Activated T-helper 1 cell treated with anti-CD3 and anti-CD28 coated beads, Interleukin-12 subunit alpha, Interleukin-12 subunit beta, Interleukin-2, Interleukin-4 antibody, amounts not matched to agents 30 ng/mL and 10 ng/mL and 1 ng/mL, durations not matched to agents 14 hours and 24 hours and 36 hours (primary cell): ENCODE results near the gene SLC19A1. TPM values are rescaled to one million over a fixed set of nuclear protein-coding genes. Genes with fewer than 3 reads are reported as not detected.

ENCODE experiments used
- DNase-seq: peaks from one replicate; pipeline ENCODE4 v3.0.0; 2021; ENCODE audit warnings: low spot score
- H3K27ac Mint-ChIP-seq: one replicate; pipeline ENCODE4 v1.8.0; 2021; ENCODE audit warnings: mild to moderate bottlenecking, mixed read lengths
- H3K27me3 Mint-ChIP-seq: one replicate; pipeline ENCODE4 v1.8.0; 2022; ENCODE audit warnings: mild to moderate bottlenecking, moderate library complexity, mixed read lengths; ENCODE audit not compliant: insufficient read depth
- H3K36me3 Mint-ChIP-seq: one replicate; pipeline ENCODE4 v1.8.0; 2021; ENCODE audit warnings: low read depth, mixed read lengths
- H3K4me1 Mint-ChIP-seq: one replicate; pipeline ENCODE4 v1.8.0; 2021; ENCODE audit warnings: low read depth, mixed read lengths
- H3K4me3 Mint-ChIP-seq: one replicate; pipeline ENCODE4 v1.8.0; 2021; ENCODE audit warnings: mild to moderate bottlenecking, moderate library complexity, mixed read lengths
- H3K9me3 Mint-ChIP-seq: one replicate; pipeline ENCODE4 v1.8.0; 2021; ENCODE audit warnings: mixed read lengths
- intact Hi-C: fragments of 100-400 bp; cut with micrococcal nuclease; formaldehyde crosslinking; loops from one replicate; pipeline ENCODE4 v1.15.1; 2024
- total RNA-seq: library from RNA; stranded (reverse); gene quantifications from 2 replicates; pipeline ENCODE4 v1.2.3, GENCODE V29; 2022

Gene SLC19A1
- total RNA-seq, 1 donor from 2014 or later, result 105 TPM

DNA sequence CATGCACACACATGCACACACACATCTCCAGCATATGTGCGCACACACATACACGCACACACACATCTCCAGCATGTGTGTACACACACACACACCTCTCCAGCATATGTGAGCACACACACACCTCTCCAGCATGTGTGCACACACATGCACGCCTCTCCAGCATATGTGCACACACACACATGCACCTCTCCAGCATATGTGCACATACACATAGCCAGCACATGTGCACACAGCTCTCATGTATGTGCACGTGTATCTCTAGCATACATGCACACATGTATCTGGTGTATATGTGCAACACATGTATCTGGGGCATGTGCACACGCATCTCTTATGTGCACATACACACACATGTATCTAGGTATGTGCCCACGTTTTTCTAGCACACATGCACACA, 57.9 kb downstream of the SLC19A1 start:
- H3K27me3 Mint-ChIP-seq, result no peaks in the 10 kb centered on the region
- intact Hi-C loops, result no loop called here
- no peak for DNase-seq
- H3K4me1 Mint-ChIP-seq, result peaks cover 23% of the 10 kb centered on the region
- peak overlapping the region; percentile 21 for H3K27ac Mint-ChIP-seq
- peak overlapping the region; percentile 27 for H3K4me3 Mint-ChIP-seq
- peaks cover 4% of the 10 kb centered on the region for H3K36me3 Mint-ChIP-seq
- no peaks in the 10 kb centered on the region for H3K9me3 Mint-ChIP-seq

DNA sequence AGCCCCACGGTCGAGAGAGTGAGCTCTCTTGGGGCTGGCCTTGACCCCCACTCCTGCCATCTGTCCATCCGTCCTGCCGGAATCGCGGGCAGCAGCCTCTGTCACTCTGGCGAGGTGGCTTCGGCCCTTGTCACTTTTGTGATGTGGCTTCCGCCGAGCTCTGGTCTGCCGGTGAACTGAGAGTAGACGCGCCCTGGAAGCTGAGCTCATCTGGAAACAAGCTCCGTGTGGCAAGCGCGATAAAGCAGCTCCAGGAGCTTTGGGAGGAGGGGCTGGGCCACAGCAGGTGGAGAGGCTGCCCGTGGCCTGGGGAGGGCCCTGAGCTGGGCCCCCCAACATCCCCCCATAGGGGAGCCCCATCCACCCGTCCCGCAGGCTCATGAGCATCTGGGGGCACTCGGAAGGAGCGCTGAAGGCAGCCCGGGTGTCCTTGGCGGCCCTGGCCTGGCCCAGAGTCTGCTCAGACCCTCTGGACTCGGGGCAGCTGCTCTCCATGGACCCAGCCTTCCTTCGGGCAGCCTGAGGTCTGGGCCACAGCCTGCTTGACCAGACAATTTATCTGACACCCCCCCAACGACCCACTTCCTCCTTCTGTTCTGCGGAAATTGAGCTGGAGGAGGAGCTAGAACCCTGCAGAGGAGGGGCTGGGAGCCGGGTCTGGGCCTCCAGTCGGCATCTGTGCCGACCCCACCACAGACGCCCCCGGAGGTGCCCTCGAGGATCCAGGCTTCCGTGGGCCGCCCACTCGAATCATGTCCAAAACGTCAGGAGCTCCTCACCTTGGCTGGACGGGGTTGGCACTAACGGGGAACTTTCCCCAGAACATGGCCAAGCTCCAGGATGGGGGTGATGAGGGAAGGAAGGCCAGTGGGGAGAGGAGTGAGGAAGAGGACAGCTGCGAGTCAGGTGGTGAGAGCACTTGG, 59.1 kb downstream of the SLC19A1 start:
- Mint-ChIP-seq H3K9me3 (no peaks in the 10 kb centered on the region), H3K4me1 (peaks cover 34% of the 10 kb centered on the region), H3K27ac (peak overlapping the region; percentile 86), H3K36me3 (peaks cover 4% of the 10 kb centered on the region), H3K4me3 (peak overlapping the region; percentile 53), H3K27me3 (no peaks in the 10 kb centered on the region)
- DNase-seq, result peak; percentile 52
- intact Hi-C loops, result no loop called here

DNA sequence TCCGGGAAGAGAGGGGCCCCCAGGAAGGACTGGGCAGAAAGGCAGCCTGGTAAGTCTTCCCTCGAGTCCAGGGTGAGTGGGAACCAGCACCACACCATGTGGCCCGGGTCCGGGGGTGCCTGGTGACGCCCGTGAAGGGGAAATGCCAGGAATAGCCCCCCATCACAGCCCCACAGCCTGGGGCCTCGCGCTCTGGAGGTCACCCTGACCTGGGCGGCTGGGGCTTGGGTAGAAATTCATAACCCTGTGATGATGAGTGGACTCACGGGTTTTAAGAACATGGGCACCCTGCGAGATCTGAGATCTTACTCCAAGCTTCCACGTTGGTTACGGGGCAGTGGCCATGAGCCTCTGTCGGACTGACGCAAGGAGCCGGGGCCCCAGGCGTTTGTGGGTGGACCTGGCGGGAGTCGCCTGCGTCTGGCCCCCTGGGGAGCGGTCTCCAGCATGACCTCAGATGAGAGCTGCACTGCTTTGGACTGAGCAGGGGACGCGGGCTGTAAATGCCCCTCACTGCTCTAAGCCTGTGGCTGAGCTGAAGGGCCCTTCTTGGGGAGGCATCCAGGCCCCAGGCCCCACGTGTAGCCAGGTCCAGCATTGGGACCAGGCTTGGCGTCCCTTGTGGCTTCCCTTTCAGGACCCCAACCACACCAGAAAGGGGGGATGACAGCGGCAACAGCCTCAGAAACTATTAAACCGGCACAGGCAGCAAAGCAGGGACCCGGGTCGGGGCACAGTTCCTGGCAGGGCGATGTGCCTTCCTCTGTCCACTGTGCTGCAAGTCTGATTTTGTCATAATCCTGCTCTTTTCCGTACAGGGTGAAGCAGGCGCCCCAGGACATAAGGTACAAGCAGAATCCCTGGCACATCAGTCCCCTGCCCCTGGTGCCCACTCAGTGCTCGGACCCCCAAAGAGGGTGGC, 60.0 kb downstream of the SLC19A1 start:
- intact Hi-C loops, result no loop called here
- no peaks in the 10 kb centered on the region for H3K9me3 Mint-ChIP-seq
- H3K4me3 Mint-ChIP-seq, result peak overlapping the region; percentile 53
- H3K27ac Mint-ChIP-seq, result peak overlapping the region; percentile 86
- no peaks in the 10 kb centered on the region for H3K27me3 Mint-ChIP-seq
- peaks cover 4% of the 10 kb centered on the region for H3K36me3 Mint-ChIP-seq
- peaks cover 38% of the 10 kb centered on the region for H3K4me1 Mint-ChIP-seq
- no peak for DNase-seq

DNA sequence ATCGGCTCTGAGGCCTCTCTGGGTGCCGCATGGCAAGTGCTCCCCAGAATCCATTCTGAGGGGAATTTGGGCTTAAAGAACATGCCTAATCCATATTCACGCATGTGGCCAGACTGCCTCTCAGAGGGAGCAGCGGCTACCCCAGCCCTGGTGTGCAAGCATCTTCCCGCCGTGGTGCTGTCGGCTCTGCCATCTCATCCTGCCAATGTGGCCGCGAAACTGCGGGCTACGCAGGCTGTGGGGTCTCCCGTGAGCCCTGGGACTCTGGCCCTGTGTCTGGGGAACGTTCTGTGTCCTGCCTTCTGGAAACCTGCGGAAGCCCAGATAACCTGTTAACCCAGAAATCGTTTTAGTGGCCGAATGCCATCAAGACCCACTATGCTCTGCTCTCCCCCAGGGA, 60.7 kb downstream of the SLC19A1 start:
- H3K27me3 Mint-ChIP-seq, result no peaks in the 10 kb centered on the region
- H3K4me1 Mint-ChIP-seq, result peaks cover 38% of the 10 kb centered on the region
- intact Hi-C loops, result no loop called here
- no peak for DNase-seq
- H3K36me3 Mint-ChIP-seq, result peaks cover 4% of the 10 kb centered on the region
- H3K27ac Mint-ChIP-seq, result no peak overlapping the region
- H3K4me3 Mint-ChIP-seq, result no peak overlapping the region
- H3K9me3 Mint-ChIP-seq, result no peaks in the 10 kb centered on the region

DNA sequence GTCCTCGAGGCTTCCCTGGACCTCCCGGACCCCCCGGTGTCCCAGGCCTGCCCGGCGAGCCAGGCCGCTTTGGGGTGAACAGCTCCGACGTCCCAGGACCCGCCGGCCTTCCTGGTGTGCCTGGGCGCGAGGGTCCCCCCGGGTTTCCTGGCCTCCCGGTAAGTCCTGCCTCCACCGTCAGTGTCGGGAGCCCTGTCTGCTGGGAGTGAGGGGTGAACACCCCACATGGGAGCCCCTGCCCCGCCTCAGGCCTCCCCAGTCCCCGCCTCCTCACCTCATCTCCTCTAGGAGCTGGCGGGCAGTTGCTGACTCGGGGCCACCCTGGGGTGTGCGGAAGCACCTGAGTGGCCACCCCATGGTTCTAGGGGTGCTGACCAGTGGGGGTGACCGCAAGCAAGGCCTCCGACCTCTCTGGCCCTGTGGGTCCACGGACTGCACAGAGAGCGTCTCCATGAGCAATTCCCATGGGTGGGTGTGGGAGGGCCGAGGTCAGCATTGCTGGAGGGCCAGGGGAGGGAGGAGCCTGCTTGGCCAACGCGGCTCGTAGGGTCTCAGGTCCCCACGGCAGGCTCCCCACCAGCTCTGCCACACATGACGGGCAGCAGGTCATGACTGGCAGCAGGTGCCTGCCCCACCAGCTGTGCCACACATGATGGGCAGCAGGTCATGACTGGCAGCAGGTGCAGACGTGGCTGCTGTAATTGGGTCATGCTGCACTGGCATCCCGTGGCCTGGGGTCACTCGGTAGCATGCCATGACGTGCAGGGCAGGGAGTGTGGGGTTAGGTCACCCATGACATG, 61.3 kb downstream of the SLC19A1 start:
- no peak for DNase-seq
- intact Hi-C loops, result no loop called here
- H3K4me1 Mint-ChIP-seq, result peaks cover 38% of the 10 kb centered on the region
- no peak overlapping the region for H3K27ac Mint-ChIP-seq
- H3K9me3 Mint-ChIP-seq, result no peaks in the 10 kb centered on the region
- H3K36me3 Mint-ChIP-seq, result peaks cover 4% of the 10 kb centered on the region
- no peak overlapping the region for H3K4me3 Mint-ChIP-seq
- H3K27me3 Mint-ChIP-seq, result no peaks in the 10 kb centered on the region

DNA sequence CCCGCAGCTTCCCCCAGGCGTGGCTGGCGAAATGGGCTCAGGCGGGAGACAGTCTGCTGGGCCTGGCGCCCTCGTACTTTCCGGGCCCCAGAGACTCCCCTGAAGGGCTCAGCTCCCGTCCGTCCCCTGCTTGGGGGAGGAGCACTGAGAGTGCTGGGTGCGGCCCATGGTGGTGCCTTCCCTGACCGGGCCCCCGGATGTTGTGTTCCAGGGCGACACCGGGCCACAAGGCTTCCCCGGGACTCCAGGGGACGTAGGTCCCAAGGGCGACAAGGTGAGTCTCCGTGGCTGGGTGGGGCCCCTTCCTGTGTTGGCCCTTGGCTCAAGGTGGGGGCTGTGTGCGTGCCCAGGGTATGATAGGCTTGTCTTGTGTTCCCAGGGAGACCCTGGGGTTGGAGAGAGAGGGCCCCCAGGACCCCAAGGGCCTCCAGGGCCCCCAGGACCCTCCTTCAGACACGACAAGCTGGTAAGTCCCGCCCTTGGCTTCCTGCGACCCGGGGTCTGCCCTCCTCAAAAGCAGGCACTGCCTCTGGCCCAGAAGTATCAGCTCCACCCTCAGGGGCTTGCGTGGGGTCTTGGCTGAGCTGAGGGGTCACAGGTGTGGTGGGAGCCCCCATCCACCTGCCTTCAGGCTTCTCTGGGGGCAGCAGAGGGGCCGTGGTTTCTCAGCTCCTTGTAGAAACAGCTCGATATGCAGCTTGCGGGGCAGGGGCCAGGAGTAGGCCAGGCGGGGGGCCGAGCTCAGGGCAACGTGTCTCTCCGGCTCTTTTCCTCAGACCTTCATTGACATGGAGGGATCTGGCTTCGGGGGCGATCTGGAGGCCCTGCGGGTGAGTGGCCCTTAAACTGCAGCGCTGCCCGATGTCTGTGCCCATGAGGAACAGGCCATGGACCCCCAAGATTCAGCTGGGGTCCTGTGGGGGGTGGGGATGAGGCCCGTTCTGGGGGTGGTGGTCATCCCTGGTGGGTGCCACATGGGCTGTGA, 62.3 kb downstream of the SLC19A1 start:
- no peaks in the 10 kb centered on the region for H3K27me3 Mint-ChIP-seq
- intact Hi-C loops, result loop anchor here (2.0 kb wide), 1 partner anchor 61 kb away; no protein-coding TSS in a partner anchor
- H3K4me3 Mint-ChIP-seq, result peak overlapping the region; percentile 56
- peaks cover 38% of the 10 kb centered on the region for H3K4me1 Mint-ChIP-seq
- no peaks in the 10 kb centered on the region for H3K9me3 Mint-ChIP-seq
- peak overlapping the region; percentile 99 for H3K27ac Mint-ChIP-seq
- DNase-seq, result no peak
- peaks cover 4% of the 10 kb centered on the region for H3K36me3 Mint-ChIP-seq

DNA sequence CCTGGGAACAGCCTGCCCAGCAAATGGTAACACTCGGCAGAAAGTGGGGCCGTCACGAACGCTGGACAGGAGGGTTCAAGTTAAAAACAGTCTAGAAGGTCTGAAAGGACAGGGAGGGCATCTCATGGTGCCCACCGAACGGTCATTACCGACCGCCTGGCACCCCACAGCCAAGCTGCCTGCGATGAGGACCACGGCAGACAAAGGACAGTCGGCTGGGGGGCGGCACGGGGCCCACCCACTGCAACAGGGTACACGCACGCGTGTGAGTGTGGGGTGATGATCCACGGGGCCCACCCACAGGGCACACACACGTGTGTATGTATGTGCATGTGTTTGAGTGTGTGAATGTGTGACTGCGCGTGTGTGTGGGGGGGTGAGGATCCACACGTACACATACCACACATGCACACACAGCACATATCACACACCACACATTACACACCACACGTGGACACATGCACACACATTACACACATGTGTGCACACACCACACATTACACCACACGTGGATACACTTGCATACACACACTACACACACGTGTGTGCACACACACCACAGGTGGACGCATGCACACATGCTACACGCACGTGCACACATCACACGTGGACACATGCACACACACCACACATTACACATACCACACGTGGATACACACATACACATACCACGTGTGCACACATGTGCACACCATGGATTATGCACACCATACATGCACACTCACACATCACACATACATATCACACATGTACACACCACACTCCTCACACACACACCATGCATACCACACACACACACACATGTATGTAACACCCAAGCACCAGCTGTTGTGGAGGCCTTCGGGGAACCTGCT, 63.2 kb downstream of the SLC19A1 start:
- H3K4me1 Mint-ChIP-seq, result peaks cover 36% of the 10 kb centered on the region
- H3K27ac Mint-ChIP-seq, result peak overlapping the region; percentile 99
- DNase-seq, result no peak
- H3K36me3 Mint-ChIP-seq, result peaks cover 1% of the 10 kb centered on the region
- intact Hi-C loops, result loop anchor here (1.0 to 2.0 kb wide), 4 partner anchors 62 to 341 kb away; no protein-coding TSS in a partner anchor
- peak overlapping the region; percentile 92 for H3K4me3 Mint-ChIP-seq
- H3K9me3 Mint-ChIP-seq, result peaks cover 3% of the 10 kb centered on the region
- H3K27me3 Mint-ChIP-seq, result no peaks in the 10 kb centered on the region

DNA sequence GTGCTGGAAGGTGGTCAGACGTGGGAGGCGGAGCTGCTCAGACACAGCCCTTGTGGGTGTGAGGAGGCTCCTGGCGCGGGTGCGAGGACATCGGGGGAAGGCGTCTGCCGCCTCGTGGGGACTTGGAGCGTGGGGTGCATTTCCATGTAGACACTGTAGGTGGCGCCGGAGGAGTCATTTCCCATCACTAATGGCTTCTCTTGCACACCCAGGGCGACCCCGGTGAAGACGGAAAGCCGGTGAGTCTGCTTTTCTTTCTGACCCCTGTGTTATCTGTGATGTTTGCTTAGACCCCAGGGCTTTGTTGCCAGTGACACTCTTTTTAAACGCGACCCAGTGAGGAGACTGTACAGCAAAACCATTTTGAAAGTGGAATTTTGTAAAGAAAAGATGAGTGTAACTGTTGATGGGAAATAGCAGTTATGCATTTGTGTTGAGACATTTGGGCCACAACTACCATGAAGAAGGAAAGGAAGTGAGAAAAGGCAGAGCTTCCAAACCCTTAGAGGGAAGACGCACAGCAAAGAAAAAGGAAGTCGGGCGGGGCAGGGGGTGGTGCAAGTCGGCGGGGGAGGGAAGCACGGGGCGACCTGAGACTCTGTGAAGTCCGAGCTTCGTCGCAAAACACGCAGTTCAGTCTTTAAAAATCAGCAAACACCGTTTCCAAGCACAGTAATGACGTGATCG, 64.0 kb downstream of the SLC19A1 start:
- Mint-ChIP-seq H3K4me1 (peaks cover 32% of the 10 kb centered on the region), H3K4me3 (peak overlapping the region; percentile 92), H3K27ac (peak overlapping the region; percentile 99), H3K9me3 (peaks cover 4% of the 10 kb centered on the region), H3K36me3 (no peaks in the 10 kb centered on the region), H3K27me3 (no peaks in the 10 kb centered on the region)
- peak; percentile 68 for DNase-seq
- intact Hi-C loops, result loop anchor here (1.0 to 2.0 kb wide), 4 partner anchors 63 to 342 kb away; no protein-coding TSS in a partner anchor

DNA sequence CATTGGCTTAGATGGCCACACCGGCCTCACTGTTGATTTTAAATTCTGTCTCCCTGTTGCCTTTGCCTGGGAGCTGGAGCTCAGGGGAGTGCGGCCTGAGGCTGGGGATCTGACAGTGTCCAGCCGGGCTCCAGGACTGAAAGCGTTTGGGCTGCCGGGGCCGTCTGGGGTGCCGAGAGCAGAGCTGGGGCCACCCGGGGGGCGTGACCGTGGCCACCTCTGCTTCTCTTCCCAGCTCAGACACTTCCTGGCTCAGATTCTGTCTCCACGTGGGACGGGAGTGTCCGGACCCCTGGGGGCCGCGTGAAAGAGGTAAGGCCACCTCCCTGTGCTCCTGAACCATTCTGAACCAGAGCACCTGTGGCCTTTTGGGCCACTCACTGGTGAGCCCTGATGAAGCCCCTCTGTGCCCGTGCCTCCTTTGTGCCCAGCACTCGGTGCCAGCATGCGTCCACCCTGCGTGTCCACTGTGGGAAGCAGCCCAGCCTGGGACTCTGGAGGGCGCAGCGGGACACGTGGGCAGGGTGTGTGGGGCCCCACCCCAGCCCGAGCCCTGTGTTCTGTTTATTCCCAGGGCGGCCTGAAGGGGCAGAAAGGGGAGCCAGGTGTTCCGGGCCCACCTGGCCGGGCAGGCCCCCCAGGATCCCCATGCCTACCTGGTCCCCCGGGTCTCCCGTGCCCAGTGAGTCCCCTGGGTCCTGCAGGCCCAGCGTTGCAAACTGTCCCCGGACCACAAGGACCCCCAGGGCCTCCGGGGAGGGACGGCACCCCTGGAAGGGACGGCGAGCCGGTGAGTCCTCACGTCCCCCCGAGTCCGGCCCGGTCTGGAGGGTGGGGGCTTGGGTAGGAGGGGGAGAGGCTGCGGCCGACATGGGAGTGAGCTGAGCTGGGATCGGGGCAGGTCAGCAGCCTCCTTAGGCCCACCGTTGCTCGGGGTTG, 64.8 kb downstream of the SLC19A1 start:
- no peaks in the 10 kb centered on the region for H3K36me3 Mint-ChIP-seq
- no peaks in the 10 kb centered on the region for H3K27me3 Mint-ChIP-seq
- H3K27ac Mint-ChIP-seq, result peak overlapping the region; percentile 99
- DNase-seq, result no peak
- intact Hi-C loops, result loop anchor here (1.0 to 2.0 kb wide), 4 partner anchors 63 to 343 kb away; no protein-coding TSS in a partner anchor
- H3K9me3 Mint-ChIP-seq, result peaks cover 4% of the 10 kb centered on the region
- peaks cover 24% of the 10 kb centered on the region for H3K4me1 Mint-ChIP-seq
- peak overlapping the region; percentile 92 for H3K4me3 Mint-ChIP-seq

DNA sequence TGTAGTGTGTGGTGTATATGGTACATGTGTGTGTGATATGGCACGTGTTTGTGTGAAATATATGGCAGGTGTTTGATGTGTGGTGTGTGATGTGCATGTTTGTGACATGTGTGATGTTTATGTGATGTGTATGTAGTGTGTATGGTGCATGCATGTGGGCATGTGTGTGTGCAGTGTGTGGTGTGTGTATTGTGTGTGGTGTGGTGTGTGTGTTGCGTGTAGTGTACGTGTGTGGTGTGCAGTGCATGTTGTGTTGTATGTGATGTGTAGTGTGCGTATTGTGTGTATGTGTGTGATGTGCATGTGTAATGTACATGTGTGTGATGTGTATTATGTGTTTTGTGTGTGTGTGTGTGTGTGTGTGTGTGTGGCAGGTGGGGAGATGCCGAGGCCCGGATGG, 65.7 kb downstream of the SLC19A1 start:
- Mint-ChIP-seq H3K9me3 (peaks cover 4% of the 10 kb centered on the region), H3K4me1 (peaks cover 24% of the 10 kb centered on the region), H3K27ac (peak overlapping the region; percentile 59), H3K36me3 (no peaks in the 10 kb centered on the region), H3K4me3 (no peak overlapping the region), H3K27me3 (no peaks in the 10 kb centered on the region)
- no peak for DNase-seq
- intact Hi-C loops, result no loop called here
